Stimulated activated CD8-positive, alpha-beta memory T cell treated with anti-CD3 and anti-CD28 coated beads, Interleukin-4, amount 100 ng/mL, for 4 hours (primary cell): ENCODE results near the gene BTBD10.
A peak's percentile ranks its signal among the peaks of the same experiment; 100 is the strongest.

Experiments used
- DNase-seq, 2 donors: peaks; one replicate each; pipeline ENCODE4 v3.0.0-alpha.2; 2020; ENCODE audit warnings: low read depth in 2 of 2, low spot score in 1 of 2

BTBD10 gene

DNA sequence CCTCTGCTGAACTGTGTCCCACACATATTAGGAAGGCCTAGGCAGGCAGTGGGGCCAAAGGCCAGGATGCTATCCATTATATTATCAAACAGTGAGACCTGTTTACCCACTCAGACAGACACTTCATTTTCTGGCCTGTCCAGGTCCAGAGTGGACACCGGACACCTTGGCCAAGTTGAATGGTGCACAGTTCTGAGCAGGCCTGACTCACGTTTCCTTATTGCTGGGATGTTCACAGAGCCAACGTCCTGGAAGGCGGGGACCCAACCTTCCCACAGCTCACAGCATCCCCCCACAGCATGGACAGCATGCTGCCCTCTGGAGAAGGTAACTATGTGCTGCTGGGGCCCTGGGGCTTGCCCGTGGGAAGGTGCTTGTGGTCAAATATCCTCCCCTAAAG lies 86.6 kb downstream of the BTBD10 start:
- DNase-seq = no peak

DNA sequence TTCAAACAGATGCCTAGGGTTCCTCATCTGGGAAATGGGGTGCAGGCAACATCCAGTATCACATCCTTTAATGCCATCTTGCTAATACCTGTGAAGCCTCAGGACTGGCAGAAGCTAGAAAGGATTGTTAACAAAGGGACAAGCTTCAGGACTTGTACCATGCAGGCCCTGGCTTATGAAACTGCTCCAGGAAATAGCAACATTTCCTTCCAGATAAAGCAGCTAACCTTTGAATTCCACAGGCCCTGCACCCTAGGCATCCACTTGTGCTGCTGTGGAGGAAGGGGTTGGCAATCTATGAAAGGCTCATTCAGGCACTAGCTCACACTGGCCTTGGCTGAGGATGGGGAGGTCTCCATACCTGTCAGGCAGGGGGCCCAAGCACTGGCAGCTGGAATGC lies 87.2 kb downstream of the BTBD10 start:
- DNase-seq = no peak

DNA sequence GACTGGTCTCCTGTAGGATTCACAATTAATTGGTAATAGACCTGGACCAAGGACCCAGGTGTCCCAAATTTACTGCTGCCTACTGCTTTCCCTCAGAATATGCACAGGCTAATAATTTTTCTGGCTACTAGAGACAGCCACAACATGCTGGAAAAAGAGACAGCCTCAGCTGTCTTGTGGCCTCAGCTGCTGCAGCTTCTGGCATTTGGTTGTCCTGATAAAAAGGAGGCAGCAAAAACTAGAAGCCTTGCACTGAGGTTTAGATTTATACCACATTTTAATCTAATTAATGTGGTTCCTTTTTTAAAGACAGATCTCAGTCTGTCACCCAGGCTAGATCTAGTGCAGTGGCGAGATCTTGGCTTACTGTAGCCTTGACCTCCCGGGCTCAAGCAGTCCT lies 89.8 kb downstream of the BTBD10 start:
- no peak for DNase-seq

DNA sequence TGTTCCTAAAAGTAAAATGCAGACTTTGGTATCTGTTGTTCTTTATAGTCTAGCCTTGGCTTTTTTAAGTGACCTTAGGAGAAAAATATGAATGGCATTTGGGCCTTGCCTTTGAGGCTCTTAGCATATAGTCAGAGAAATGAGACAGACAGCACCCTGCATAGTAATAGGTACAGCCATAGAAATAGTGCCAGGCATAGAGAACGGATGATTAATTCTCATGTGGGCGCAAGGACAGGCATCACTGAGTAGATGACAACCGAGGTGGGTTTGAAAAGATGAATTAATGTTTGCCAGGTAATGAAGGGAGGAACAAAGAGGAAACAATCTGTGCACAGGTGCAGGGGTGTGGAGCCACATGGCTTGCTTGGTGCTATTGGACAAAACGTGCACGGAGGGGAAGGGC lies 95.0 kb downstream of the BTBD10 start:
- no peak for DNase-seq

DNA sequence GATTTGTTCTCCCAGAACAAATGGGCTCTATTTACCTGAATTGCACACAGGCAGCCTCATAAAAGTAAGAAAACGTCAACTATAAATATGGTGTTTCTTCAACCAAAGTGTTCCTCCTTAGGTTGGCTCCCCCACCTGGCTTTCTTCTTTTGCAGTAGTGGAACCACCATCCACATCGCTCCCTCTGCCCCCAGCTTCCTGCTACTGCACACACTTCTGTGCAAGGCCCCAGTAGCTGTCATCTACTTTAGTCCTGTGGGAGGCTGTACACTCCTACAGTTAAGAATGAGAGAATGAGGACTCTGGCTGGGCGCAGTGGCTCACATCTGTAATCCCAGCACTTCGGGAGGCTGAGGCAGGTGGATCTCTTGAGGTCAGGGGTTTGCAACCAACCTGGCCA lies 95.9 kb downstream of the BTBD10 start:
- DNase-seq = no peak

DNA sequence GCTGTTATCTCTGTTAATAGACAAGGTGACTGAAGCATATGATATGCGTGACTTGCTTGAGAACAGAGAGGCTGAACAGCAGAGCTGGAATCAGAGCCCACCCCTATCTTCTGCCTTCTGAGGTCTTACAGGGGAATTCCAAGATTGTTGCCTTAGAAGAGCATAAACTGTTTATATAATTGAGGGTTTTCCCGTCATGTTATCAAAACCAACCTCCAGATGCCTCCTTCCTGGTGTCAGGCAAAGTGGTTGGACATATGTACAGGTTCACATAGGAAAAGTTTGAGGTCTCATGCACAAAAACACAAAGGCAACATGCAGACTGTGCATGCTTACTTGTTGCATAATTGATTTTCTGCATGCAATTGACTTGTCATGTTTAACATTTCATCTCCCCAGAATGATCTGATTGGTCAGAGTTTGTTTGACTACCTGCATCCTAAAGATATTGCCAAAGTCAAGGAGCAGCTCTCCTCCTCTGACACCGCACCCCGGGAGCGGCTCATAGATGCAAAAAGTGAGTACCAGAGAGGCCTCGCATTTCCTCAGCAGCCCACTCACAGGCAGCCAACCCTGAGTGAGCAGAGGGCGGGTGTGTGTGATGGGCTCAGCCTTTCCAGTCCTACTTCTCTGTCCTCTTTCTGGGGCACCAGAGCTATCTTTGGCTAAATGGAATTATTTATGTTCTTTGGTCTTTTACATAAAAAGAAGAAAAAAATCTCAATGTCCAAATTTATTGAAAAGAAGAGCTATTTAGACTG lies 96.6 kb downstream of the BTBD10 start:
- DNase-seq = no peak

DNA sequence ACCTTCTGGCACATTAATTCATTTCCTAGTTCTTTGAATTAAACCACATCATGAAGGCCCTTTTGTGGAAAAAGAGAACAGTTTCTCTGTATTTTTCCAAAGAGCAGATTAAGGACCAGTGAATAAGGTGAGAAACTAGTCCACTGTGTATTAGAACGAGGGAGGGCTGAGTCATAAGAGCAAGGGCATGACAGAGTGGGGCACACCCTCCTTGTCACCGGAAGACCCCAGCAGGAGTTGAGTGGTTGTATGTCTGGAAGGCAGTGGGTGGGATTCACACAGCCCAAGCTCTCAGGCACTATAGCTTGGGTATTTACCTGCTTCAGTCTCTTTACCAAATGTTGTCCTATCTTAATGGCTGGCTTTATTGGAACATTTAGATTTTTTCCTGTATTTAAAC lies 98.6 kb downstream of the BTBD10 start:
- DNase-seq = no peak

DNA sequence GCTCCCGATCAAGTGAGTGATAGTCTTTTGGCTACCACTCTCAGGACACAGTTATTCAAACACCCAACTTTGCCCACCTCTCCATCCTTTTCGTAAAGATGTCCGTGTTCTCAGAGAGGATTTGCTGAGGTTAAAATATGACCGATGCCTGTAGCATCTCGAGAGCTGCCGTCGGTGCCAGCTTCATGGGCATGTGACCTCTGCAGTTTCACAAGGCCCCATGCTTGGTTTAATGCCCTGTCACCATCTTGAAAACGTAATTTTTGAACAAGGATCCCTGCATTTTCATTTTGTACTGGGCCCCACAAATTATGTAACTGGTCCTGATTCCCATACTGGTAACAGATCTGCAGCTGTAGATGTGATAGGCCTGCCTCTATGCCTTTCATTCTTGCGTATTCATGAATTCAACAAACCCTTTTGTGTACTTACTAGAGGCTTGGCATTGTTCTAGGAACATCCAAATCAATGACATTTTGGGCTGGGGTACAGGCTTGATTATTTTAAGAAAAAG lies 100.4 kb downstream of the BTBD10 start:
- DNase-seq = no peak

DNA sequence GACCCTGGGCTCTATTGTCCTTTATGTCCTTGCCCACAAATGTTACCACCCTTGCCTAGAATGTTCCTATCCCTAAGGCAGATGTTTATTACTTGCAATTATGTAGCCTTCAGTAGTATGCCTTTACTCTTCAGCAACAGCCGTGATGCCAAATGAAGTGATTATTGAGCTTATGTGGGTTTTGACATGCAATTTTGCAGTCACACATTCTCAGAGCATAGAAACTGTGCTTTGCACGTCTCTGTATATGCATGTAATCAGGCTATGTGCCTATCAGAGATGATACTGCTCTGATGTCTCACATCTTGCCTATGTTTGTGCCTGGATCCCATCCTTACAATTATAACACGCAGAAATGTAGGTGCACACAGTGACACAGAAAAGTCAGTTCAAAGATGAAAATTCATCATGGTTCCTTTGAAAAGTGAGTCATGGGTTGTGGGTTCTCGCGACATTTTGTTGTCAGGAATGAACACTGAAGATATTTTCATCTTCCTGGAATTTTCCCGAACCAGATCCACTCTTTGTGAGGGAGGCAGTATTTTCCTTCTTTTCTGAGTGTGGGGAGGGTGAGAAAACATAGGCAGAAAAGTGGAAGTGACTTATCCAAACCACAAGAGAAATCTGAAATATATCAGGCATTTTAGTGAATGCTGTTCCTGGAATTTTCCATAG lies 104.3 kb downstream of the BTBD10 start:
- no peak for DNase-seq

DNA sequence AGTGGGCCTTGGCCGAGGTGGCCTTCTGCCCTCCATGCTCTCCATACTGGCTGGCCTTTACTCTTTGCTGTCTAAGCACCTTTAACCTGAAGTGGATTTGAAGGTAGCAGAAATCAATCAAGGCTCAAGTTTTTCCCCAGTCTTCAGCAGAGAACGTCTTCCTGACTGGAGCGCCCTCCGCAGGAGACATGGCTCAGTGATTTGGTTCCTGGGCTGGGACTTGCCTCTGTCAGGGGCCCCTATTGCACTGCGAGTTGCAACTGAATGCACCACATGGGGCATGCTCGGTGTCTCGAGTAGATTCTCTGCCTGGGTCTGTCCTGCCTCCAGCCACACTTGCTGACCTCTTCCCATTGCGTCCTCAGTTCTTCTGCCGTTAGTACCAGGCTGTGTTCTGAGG lies 105.8 kb downstream of the BTBD10 start:
- DNase-seq = no peak

DNA sequence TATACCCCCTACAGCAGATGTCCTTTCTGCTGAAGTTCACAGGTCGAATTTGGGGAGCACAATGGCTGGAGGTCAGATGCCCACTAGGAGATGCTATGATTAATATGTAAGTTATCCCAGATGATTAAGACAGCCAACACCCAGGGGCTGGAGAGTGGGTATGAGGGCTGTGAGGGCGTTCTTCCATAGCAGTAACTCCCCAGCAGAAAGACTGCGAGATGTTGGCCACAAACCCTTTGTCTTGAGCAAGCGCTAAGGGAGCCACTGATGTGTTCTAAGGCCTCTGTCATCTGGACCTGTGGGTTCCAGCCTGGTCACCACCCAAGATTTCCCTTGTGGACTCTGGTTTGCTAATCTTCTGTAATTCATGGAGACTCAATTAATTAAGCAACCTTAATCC lies 107.8 kb downstream of the BTBD10 start:
- DNase-seq = no peak

DNA sequence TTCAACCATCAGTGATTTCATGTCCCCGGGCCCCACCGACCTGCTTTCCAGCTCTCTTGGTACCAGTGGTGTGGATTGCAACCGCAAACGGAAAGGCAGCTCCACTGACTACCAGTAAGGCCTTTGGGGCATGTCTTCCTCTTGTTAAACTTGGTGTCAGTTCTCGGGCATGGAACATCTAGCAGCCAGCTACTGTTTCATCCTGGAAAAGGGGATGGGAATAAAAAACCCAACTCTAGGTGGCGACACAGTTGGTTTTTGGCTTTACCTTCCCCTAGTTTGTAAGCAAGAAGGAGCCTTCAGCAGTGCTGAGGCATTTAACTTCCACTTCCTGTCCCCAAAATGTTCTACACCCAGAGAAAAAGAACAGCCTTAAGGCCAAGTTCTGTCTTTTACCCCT lies 108.7 kb downstream of the BTBD10 start:
- no peak for DNase-seq

DNA sequence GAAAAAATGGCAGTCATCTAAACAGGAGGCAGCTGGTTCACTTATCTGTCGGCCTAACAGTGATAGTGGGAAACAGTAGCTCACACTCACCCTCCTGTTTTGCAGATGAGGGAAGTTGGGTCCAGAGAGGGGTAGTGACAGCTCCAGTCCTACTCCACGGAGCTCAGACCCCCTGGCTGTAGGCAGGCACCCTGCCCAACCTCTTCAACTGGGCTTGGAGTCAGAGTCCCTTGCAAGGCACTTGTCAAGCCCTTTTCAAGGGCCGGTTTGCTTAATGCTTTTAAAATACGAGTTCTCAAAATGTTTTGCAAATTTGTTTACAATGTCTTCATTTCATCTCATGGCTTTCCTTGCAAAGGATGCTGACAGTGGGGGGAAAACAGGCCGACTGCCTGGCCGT lies 110.3 kb downstream of the BTBD10 start:
- DNase-seq = no peak

DNA sequence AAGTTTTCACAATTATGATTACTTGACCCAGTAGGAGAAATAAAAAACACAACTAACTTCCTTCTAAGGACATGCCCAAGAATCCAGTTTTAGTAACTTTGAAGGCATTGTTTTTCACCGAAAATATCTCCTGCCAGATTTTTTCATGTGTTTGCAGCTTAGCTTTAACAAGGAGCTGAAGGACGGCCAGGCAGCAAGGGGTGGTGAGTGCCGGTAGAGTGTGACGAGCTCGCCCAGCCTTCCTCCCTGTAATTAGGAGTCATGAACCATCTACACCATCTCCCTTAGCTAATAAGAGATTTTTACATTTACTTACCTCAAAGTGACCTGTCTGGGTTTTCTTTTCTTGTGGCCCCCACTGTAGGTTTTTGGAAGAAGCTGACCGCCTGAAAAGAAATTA lies 113.4 kb downstream of the BTBD10 start:
- DNase-seq = no peak

DNA sequence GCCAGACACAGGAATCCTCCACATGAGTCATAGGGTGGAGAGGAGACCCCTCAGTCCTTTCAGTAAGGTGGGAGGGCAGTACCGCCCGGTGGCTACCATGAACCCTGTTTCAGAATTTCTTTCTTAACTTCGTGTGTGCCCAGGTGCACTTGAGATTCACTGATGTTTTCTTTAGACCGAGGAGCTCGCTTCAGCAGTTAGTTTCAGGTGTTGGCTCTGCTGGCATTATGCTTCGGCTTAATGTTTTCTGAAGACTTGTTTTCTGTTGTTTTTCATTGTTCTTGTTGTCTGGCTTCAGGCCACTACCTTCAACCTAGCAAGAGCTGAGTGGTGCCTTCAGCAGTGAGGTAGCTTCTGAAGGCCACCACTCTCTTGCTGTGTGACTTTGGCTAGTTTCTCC lies 114.0 kb downstream of the BTBD10 start:
- DNase-seq = no peak

DNA sequence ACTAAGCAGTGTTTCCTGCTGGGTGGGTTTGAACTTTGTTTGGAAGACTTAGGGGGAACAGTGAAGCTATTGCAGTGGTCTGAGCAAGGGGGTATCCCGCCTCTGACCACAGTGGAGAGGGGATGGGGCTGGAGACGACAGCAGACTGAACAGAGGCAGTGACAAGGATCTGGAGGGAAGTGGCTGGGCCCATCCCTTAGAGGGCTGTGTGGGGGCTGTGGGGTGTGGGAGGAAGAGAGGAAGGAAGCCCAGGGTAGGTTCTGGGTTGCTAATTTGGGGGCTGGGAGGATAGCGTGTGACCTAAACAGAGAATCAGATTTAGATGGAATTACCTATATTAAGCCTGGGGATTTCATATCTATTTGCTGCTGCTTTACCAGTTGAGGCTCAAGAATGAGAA lies 114.7 kb downstream of the BTBD10 start:
- no peak for DNase-seq

DNA sequence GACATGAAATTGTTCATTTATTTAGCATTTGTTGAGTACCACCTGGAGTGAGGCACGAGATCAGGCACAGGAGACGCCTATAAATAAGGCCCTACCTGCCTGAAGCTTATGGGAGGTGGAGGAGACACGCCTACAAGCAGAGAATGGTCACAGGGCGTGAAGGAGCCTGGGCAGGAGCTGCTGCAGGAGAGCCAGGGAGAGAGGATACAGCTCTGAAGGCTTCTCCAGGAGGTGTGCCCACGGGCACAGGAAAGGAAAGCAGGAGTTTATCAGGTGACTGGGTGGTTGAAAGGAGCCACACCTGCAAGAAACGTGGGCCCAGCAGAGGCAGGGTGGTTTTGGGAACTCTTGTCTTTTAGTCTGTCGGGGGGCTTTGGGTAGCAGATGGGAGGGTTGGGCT lies 115.1 kb downstream of the BTBD10 start:
- no peak for DNase-seq

DNA sequence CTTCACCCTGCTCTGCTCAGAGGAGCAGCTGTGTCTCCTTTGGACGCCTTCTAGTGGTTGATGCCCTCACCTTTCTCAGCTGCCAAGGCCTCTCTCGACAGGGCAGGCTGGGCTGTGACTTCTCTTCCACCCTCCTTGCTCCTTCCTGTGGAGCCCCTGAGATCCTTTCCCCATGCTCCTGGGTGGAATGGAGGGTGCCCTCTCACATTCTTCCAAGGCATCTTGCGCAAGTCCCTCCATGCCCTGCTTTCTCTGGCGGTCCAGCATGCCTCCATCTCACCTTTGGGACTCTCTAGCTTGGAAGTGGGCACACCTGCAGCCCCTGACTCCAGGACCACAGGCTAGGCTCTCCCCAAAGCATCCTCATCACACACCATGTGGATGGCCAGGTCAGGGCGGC lies 116.6 kb downstream of the BTBD10 start:
- DNase-seq = no peak

DNA sequence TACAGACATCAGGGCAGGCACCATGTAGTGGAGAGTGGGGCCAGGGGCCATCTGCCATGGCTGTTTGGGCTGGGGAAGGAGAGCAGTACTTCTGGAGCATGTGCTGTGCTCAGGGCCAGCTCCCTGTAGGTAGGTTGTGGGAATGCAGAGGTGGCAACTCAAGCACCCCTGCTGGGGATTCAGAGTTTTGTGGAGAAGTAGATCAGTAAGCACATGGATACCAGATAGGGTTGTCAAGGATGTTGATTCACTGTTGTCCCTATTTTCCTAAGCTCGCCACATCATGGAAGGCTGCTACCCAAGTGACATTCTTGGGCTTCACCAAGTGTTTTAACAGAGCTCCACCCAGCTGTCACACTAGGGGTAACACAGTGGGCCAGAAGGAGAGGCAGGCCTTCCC lies 118.2 kb downstream of the BTBD10 start:
- no peak for DNase-seq

DNA sequence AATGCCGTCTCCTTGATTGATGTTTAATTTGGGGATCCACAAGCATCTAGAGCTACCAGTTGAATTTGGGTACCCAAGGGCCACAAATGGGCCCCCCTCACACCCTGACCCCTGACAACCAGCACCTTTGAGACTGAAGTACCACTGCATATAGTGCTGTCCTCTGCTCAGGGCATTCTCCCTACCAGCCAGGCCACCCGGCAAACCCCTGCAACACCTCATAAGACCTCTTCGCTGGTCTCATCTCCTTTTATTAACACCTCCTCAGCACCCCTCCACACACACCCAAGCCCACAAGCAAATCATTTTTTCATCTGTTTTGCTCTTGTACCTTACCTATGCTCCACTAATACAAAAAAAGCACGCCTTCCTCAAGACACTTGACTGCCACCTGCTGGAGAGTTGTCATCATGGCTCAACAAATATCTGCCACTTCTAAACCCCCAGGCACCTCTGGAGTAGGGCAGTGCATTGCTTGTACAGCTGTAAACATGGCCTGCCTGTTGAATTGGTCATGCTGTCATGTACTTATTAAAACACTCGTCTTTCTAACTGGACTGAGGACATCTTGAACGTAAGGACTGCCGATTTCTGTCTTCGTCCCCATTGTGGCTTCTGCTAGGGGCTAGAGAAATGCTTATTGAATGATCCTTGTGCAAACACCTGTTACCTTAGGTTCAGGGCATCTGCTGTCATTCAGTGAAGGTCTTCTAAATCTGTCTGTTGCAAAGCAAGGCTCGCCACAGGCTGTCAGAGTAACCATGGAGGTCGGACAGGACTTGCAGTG lies 118.9 kb downstream of the BTBD10 start:
- DNase-seq = peak; percentile 20 to 44

DNA sequence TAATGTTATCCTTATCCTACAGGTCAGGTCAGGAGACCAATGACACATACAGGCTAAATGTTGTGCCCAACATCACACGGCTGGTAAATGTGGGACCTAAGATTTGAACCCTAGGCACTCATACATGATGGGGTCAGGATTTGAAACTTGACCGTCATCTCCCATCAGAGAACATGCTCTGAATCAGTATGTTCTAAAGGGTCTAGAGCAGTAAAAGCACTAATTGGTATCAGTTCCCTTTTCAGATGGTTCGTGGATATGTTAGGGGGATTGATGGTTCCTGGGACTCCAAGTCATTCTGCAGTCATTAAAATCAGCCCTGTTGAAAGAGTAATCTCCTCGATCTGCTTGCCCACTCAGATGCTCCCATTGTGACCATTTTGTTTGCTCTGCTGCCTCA lies 120.0 kb downstream of the BTBD10 start:
- DNase-seq = no peak

DNA sequence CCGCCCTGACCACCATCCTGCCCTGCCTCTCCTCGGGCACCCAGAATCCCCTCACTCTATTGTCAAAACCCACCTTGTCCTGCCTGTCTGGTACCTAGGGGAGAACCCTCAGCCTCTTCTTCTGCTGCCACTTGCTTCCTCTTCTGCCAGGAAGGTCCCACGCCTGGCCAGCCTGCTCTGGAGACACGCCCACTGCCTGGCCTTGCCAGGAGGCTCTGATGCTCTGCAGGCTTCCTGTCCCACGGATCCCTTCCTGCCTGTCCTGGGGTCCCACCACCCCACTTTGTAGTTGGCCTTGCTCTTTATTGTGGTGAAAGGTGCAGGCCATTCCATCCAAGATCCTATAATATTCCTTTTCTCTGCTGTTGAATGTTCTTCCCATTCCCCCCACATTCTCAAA lies 122.0 kb downstream of the BTBD10 start:
- DNase-seq = no peak
